Stimulated activated CD4-positive, alpha-beta T cell treated with anti-CD3 and anti-CD28 coated beads, Interleukin-15, amount 100 ng/mL, for 1 hour (primary cell): ENCODE measurements around the gene POM121L2.

Experiments
- DNase-seq, 2 donors: peaks; one replicate each; pipeline ENCODE4 v3.0.0-alpha.2; 2020; ENCODE audit warnings: low read depth in 1 of 2, low spot score in 1 of 2

POM121L2 gene

DNA sequence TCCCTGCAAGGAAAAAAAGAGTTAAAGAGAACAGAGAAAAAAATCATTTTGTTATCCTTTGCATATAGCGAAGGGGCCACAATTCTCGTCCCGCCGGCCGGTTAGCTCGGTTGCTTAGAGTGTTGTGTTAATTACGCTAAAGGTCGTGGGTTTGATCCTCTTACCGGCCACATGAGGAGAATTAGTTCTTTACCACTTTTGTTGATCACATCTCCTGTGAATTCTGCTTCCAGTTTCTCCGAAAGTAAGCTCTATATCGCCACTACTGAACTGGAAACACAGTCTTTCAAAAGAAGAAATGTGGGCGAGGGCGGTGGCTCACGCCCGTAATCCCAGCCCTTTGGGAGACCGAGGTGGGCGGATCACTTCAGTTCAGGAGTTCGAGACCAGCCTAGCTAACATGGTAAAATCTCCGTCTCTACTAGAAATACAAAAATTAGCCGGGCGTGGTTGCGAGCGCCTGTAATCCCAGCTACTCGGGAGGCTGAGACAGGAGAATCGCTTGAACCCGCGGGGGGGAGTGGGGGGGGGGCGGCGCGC, 51.2 kb downstream of the POM121L2 start:
- no peak for DNase-seq

DNA sequence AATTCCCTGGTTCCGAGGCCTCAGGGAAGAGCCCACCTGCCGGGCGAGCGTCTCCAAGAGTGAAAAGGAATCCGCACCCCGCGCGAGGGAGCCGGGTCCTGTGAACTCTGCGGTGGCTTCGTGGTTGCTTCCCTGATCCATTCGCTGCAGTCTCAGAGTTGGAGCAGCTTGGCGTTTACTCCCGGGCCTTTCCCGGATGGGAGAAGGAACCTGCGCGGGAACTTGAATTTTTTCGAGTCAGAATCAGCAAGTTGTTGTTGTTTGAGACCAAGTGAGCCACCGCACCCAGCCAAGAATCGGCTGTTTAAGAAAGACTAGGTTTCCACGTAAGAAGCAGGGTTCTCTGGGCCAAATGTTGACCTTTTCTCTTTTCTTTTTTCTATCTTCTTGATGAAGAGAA, 51.7 kb downstream of the POM121L2 start:
- no peak for DNase-seq
